HL-60/S4 treated with retinoic acid at 250 ng/mL for 4 days and 3 days (cell line): ENCODE measurements around the gene STARD3.

Experiments used
- in situ Hi-C: fragments of 300-500 bp; cut with MboI; formaldehyde crosslinking; loops from 2 replicates; pipeline ENCODE4 v1.7.0; 2022; ENCODE audit warnings: low sequenced_read_pairs

Gene STARD3

GRCh38 chr17:39618956-39619785 is 17.8 kb upstream of the STARD3 start:
- in situ Hi-C loops = no loop called here

GRCh38 chr17:39619786-39620101 is 17.2 kb upstream of the STARD3 start:
- in situ Hi-C loops = loop anchor here (10.0 kb wide), 1 partner anchor 65 kb away; the partner anchor contains the start of gene PGAP3

- in situ Hi-C loops = loop anchor here (10.0 kb wide), 1 partner anchor 63 kb away; the partner anchor contains the start of gene PGAP3
Observed at GRCh38 chr17:39621523-39622379, 15.2 kb upstream of the STARD3 start.

- in situ Hi-C loops = loop anchor here (10.0 kb wide), 1 partner anchor 62 kb away; the partner anchor contains the start of gene PGAP3
Observed at GRCh38 chr17:39622380-39623006, 14.5 kb upstream of the STARD3 start.

GRCh38 chr17:39623356-39623950 is 13.5 kb upstream of the STARD3 start:
- in situ Hi-C loops = loop anchor here (10.0 kb wide), 1 partner anchor 61 kb away; the partner anchor contains the start of gene PGAP3

- in situ Hi-C loops = loop anchor here (10.0 kb wide), 1 partner anchor 60 kb away; the partner anchor contains the start of gene PGAP3
Observed at GRCh38 chr17:39624313-39624712, 12.6 kb upstream of the STARD3 start.

- in situ Hi-C loops = loop anchor here (10.0 kb wide), 1 partner anchor 60 kb away; the partner anchor contains the start of gene PGAP3
Observed at GRCh38 chr17:39625198-39625785, 11.7 kb upstream of the STARD3 start.

GRCh38 chr17:39626171-39627046 is 10.5 kb upstream of the STARD3 start, which contains the start of gene PPP1R1B:
Gene PPP1R1B (plus strand): TSS chr17:39626952. CDS start chr17:39627393, 441 bp downstream.
- in situ Hi-C loops = loop anchor here (10.0 kb wide), 1 partner anchor 58 kb away; the partner anchor contains the start of gene PGAP3

- in situ Hi-C loops = loop anchor here (10.0 kb wide), 1 partner anchor 58 kb away; the partner anchor contains the start of gene PGAP3
Observed at GRCh38 chr17:39627047-39627711, 9.8 kb upstream of the STARD3 start.

- in situ Hi-C loops = loop anchor here (10.0 kb wide), 1 partner anchor 57 kb away; the partner anchor contains the start of gene PGAP3
Observed at GRCh38 chr17:39627712-39628516, 9.0 kb upstream of the STARD3 start.

- in situ Hi-C loops = loop anchor here (10.0 kb wide), 1 partner anchor 56 kb away; the partner anchor contains the start of gene PGAP3
Observed at GRCh38 chr17:39628655-39629493, 8.1 kb upstream of the STARD3 start.

GRCh38 chr17:39629494-39629880 is 7.5 kb upstream of the STARD3 start:
- in situ Hi-C loops = loop anchor here (10.0 kb wide), 1 partner anchor 55 kb away; the partner anchor contains the start of gene PGAP3

GRCh38 chr17:39629898-39630297 is 7.0 kb upstream of the STARD3 start:
- in situ Hi-C loops = loop anchor here (10.0 kb wide), 1 partner anchor 55 kb away; the partner anchor contains the start of gene PGAP3

GRCh38 chr17:39631403-39631802 is 5.5 kb upstream of the STARD3 start:
- in situ Hi-C loops = no loop called here

- in situ Hi-C loops = no loop called here
Observed at GRCh38 chr17:39632153-39632941, 4.6 kb upstream of the STARD3 start.
